HL-60 (cell line): ENCODE results near the gene SFMBT1.

Experiments
- GABPA ChIP-seq: IDR thresholded peaks from 2 replicates; pipeline ENCODE4 v1.6.1; 2012; ENCODE audit warnings: low read depth
- POLR2AphosphoS5 ChIP-seq: IDR thresholded peaks from 2 replicates; pipeline ENCODE4 v1.6.1; 2012; ENCODE audit warnings: low read depth
- TF ChIP-seq, protein P1 (sequence below): IDR thresholded peaks from one replicate; pipeline ENCODE4 v1.5.1; 2011; ENCODE audit warnings: low read length, control low read depth, inconsistent platforms; ENCODE audit not compliant: insufficient read depth
- TF ChIP-seq, protein P2 (sequence below): IDR thresholded peaks from 2 replicates; pipeline ENCODE4 v1.6.1; 2012; ENCODE audit warnings: low read depth; ENCODE audit not compliant: insufficient replicate concordance

DNA sequence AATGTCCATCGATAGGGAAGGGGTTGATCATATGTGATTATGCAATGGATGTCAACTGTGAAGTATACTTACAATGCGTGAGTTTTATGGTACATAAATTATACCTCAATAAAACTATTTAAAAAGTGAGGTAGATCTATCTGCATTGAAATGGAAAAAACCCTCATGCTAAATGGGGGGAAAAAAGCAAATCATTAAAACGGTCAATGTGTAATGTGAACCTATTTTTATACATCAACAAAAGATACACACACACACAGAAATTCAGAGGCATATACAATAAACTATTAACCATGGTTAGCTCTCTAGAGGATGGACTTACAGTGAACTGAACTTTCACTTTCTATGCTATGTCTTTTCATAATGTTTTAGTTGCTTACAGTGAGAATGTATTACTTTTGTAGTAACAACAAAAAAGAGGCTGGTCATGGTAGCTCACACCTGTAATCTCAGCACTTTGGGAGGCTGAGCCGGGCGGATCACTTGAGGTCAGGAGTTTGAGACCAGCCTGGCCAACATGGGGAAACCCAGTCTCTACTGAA is 171.6 kb downstream of the SFMBT1 start:
- TF ChIP-seq, protein P1, sequence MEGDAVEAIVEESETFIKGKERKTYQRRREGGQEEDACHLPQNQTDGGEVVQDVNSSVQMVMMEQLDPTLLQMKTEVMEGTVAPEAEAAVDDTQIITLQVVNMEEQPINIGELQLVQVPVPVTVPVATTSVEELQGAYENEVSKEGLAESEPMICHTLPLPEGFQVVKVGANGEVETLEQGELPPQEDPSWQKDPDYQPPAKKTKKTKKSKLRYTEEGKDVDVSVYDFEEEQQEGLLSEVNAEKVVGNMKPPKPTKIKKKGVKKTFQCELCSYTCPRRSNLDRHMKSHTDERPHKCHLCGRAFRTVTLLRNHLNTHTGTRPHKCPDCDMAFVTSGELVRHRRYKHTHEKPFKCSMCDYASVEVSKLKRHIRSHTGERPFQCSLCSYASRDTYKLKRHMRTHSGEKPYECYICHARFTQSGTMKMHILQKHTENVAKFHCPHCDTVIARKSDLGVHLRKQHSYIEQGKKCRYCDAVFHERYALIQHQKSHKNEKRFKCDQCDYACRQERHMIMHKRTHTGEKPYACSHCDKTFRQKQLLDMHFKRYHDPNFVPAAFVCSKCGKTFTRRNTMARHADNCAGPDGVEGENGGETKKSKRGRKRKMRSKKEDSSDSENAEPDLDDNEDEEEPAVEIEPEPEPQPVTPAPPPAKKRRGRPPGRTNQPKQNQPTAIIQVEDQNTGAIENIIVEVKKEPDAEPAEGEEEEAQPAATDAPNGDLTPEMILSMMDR = no peak
- TF ChIP-seq, protein P2, sequence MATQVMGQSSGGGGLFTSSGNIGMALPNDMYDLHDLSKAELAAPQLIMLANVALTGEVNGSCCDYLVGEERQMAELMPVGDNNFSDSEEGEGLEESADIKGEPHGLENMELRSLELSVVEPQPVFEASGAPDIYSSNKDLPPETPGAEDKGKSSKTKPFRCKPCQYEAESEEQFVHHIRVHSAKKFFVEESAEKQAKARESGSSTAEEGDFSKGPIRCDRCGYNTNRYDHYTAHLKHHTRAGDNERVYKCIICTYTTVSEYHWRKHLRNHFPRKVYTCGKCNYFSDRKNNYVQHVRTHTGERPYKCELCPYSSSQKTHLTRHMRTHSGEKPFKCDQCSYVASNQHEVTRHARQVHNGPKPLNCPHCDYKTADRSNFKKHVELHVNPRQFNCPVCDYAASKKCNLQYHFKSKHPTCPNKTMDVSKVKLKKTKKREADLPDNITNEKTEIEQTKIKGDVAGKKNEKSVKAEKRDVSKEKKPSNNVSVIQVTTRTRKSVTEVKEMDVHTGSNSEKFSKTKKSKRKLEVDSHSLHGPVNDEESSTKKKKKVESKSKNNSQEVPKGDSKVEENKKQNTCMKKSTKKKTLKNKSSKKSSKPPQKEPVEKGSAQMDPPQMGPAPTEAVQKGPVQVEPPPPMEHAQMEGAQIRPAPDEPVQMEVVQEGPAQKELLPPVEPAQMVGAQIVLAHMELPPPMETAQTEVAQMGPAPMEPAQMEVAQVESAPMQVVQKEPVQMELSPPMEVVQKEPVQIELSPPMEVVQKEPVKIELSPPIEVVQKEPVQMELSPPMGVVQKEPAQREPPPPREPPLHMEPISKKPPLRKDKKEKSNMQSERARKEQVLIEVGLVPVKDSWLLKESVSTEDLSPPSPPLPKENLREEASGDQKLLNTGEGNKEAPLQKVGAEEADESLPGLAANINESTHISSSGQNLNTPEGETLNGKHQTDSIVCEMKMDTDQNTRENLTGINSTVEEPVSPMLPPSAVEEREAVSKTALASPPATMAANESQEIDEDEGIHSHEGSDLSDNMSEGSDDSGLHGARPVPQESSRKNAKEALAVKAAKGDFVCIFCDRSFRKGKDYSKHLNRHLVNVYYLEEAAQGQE = no peak
- TF ChIP-seq GABPA (no peak), POLR2AphosphoS5 (no peak)
